GM12878 (cell line): ENCODE data around the gene ARHGAP45. TPM values are rescaled to one million over a fixed set of nuclear protein-coding genes. Genes with fewer than 3 reads are reported as not detected.

ENCODE experiments used
- ASH2L ChIP-seq: fragments of 300-600, 200-600 bp; sonication (generic); IDR thresholded peaks from 2 replicates; pipeline ENCODE4 v1.6.1; 2017; ENCODE audit warnings: low read depth, mild to moderate bottlenecking, borderline replicate concordance
- BACH1 ChIP-seq: fragments of 450-650 bp; IDR thresholded peaks from 2 replicates; pipeline ENCODE4 v1.6.1; 2017; ENCODE audit warnings: mild to moderate bottlenecking, borderline replicate concordance
- CHD4 ChIP-seq: fragments of 200-600 bp; sonication (generic); IDR thresholded peaks from 2 replicates; pipeline ENCODE4 v1.6.1; 2016; ENCODE audit warnings: mild to moderate bottlenecking
- EGR1 ChIP-seq, 2 experiments: IDR thresholded peaks; 1 replicate in 1 of 2; 2 replicates in 1 of 2; pipeline ENCODE4 v1.6.1; 2011 to 2012; ENCODE audit warnings: low read depth in 2 of 2, low read length in 2 of 2, borderline replicate concordance in 1 of 2, mild to moderate bottlenecking in 1 of 2, moderate library complexity in 1 of 2
- EZH2 ChIP-seq: IDR thresholded peaks from 2 replicates; pipeline ENCODE4 v1.6.1; 2012; ENCODE audit warnings: low read depth, mild to moderate bottlenecking, control low read depth, inconsistent platforms, low read length, borderline replicate concordance; ENCODE audit not compliant: control insufficient read depth
- GABPA ChIP-seq: IDR thresholded peaks from 2 replicates; pipeline ENCODE4 v1.6.1; 2014; ENCODE audit warnings: antibody characterized with exemption, low read depth, mild to moderate bottlenecking, inconsistent platforms
- HDAC6 ChIP-seq: fragments of 200-600 bp; sonication (generic); IDR thresholded peaks from one replicate; pipeline ENCODE4 v1.8.0; 2017; ENCODE audit warnings: antibody characterized with exemption; ENCODE audit not compliant: unreplicated experiment
- MEF2B ChIP-seq: fragments of 450-650 bp; IDR thresholded peaks from 2 replicates; pipeline ENCODE4 v1.6.1; 2018; ENCODE audit warnings: mild to moderate bottlenecking, moderate library complexity; ENCODE audit not compliant: partially characterized antibody, poor library complexity, severe bottlenecking
- SIX5 ChIP-seq: IDR thresholded peaks from 2 replicates; pipeline ENCODE4 v1.6.1; 2011; ENCODE audit warnings: mild to moderate bottlenecking, low read depth, low read length, moderate library complexity; ENCODE audit not compliant: severe bottlenecking
- STAT1 ChIP-seq: fragments of 450-650 bp; conservative IDR thresholded peaks from 2 replicates; pipeline ENCODE4 v1.6.1; 2014; ENCODE audit warnings: antibody characterized with exemption, mild to moderate bottlenecking
- YBX1 ChIP-seq: fragments of 450-650 bp; IDR thresholded peaks from 2 replicates; pipeline ENCODE4 v1.6.1; 2016; ENCODE audit warnings: antibody characterized with exemption
- ZNF274 ChIP-seq: IDR thresholded peaks from one replicate; pipeline ENCODE4 v1.8.0; 2011; ENCODE audit not compliant: insufficient read length, insufficient read depth
- polyA plus RNA-seq, 11 experiments: library from polyadenylated mRNA; depleted of rRNA in 4 of 11; unstranded in 6 of 11; stranded (reverse) in 5 of 11; fragments of >200 nt; fragmentation: Nextera tagmentation in 4 of 11; fragmentation: Illumina TruSeq in 1 of 11; extraction: Ambion mirVana in 4 of 11; extraction: Trizol in 1 of 11; gene quantifications; 1 replicate in 1 of 11; 2 replicates in 10 of 11; pipeline versions ENCODE4 v1.2.1 to v1.2.3, GENCODE V29; 2011 to 2016; ENCODE audit warnings: inconsistent platforms in 2 of 11, missing spikeins in 2 of 11, low read depth in 1 of 11
- total RNA-seq, 4 experiments: library from RNA; depleted of rRNA in 3 of 4; stranded (reverse); fragments of >200 nt in 3 of 4; fragmentation: Illumina TruSeq in 1 of 4; extraction: Trizol in 1 of 4; gene quantifications; 2 replicates each; pipeline versions ENCODE4 v1.2.1 to v1.2.3, GENCODE V29; 2013 to 2021
- TF ChIP-seq, protein P1 (sequence below): fragments of 450-650 bp; IDR thresholded peaks from 2 replicates; pipeline ENCODE4 v1.6.1; 2017; ENCODE audit warnings: antibody characterized with exemption, mild to moderate bottlenecking, moderate library complexity
- TF ChIP-seq, protein P2 (sequence below): IDR thresholded peaks from 2 replicates; pipeline ENCODE4 v1.6.1; 2011; ENCODE audit warnings: low read depth, mild to moderate bottlenecking, low read length, moderate library complexity, borderline replicate concordance; ENCODE audit errors: extremely low read depth
- TF ChIP-seq, protein P3 (sequence below): fragments of 450-650 bp; IDR thresholded peaks from 2 replicates; pipeline ENCODE4 v1.6.1; 2017; ENCODE audit warnings: mild to moderate bottlenecking, low read depth, inconsistent platforms; ENCODE audit not compliant: poor library complexity, severe bottlenecking
- TF ChIP-seq, protein P4 (sequence below), 3 experiments: IDR thresholded peaks in 2 of 3; conservative IDR thresholded peaks in 1 of 3; 2 replicates each; pipeline ENCODE4 v1.5.1; 2011; ENCODE audit warnings: low read depth in 3 of 3, low read length in 3 of 3, mild to moderate bottlenecking in 3 of 3, control low read depth in 2 of 3, moderate library complexity in 2 of 3, inconsistent platforms in 1 of 3, mixed read lengths in 1 of 3; ENCODE audit not compliant: control insufficient read depth in 2 of 3, insufficient read depth in 1 of 3; ENCODE audit errors: extremely low read depth in 1 of 3
- TF ChIP-seq, protein P5 (sequence below): fragments of 450-650 bp; IDR thresholded peaks from 2 replicates; pipeline ENCODE4 v1.6.1; 2017; ENCODE audit warnings: mild to moderate bottlenecking, moderate library complexity

Gene ARHGAP45
- total and polyA plus RNA-seq, 10 of the 15 experiments (the other 5 are each of a cell fraction or from before 2014, with no cell fraction given): 1.4 to 151 (median 59.9) TPM

DNA sequence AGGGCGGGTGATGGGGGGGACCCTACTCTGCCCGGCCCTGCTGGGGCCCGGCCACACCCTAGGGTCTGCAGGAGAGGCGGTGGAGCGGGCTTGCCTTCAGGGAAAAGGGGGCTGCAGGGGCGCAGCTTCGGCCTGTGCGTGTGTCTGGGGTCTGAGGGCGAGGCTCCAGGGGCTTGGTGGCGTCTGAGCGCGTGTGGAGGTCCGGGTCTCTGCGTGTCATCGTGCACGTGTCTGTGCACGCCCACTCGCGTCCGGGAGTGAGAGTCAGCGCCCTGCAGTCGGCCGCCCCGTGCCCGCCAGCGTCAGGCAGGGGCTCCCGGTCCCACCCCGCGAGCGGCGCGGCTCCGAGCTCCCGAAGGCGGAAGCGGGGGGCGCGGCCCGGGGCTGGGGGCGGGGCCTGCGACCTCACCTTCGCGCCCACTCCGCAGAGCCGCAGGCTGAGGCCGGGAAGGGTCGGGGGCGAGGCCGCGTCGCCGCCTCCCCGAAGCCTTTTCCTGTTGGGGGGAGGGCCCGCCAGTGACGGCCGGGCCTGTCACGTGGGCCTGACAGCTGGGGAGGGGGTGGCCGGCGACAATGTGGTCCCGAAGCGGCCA lies at the start of gene ARHGAP45 (continued):
- TF ChIP-seq, protein P1, sequence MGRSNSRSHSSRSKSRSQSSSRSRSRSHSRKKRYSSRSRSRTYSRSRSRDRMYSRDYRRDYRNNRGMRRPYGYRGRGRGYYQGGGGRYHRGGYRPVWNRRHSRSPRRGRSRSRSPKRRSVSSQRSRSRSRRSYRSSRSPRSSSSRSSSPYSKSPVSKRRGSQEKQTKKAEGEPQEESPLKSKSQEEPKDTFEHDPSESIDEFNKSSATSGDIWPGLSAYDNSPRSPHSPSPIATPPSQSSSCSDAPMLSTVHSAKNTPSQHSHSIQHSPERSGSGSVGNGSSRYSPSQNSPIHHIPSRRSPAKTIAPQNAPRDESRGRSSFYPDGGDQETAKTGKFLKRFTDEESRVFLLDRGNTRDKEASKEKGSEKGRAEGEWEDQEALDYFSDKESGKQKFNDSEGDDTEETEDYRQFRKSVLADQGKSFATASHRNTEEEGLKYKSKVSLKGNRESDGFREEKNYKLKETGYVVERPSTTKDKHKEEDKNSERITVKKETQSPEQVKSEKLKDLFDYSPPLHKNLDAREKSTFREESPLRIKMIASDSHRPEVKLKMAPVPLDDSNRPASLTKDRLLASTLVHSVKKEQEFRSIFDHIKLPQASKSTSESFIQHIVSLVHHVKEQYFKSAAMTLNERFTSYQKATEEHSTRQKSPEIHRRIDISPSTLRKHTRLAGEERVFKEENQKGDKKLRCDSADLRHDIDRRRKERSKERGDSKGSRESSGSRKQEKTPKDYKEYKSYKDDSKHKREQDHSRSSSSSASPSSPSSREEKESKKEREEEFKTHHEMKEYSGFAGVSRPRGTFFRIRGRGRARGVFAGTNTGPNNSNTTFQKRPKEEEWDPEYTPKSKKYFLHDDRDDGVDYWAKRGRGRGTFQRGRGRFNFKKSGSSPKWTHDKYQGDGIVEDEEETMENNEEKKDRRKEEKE: no peak
- TF ChIP-seq, protein P2, sequence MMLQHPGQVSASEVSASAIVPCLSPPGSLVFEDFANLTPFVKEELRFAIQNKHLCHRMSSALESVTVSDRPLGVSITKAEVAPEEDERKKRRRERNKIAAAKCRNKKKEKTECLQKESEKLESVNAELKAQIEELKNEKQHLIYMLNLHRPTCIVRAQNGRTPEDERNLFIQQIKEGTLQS: 0 out of 2 replicates have a peak, but pooled peaks have one; percentile 9
- TF ChIP-seq EZH2 (no peak), MEF2B (no peak), GABPA (no peak), STAT1 (no peak), YBX1 (no peak), EGR1 (IDR thresholded peaks at IDR 0.05; ENCODE audit: borderline replicate concordance in 1 of 2, low read depth in 2 of 2, low read length in 2 of 2) (peak in 1 of 2 experiments; percentile 62; a peak in 2 of 3 replicates), ASH2L (no peak), HDAC6 (no peak), SIX5 (no peak), BACH1 (0 out of 2 replicates have a peak, but pooled peaks have one; percentile 73), ZNF274 (no peak), CHD4 (no peak)
- TF ChIP-seq, protein P3, sequence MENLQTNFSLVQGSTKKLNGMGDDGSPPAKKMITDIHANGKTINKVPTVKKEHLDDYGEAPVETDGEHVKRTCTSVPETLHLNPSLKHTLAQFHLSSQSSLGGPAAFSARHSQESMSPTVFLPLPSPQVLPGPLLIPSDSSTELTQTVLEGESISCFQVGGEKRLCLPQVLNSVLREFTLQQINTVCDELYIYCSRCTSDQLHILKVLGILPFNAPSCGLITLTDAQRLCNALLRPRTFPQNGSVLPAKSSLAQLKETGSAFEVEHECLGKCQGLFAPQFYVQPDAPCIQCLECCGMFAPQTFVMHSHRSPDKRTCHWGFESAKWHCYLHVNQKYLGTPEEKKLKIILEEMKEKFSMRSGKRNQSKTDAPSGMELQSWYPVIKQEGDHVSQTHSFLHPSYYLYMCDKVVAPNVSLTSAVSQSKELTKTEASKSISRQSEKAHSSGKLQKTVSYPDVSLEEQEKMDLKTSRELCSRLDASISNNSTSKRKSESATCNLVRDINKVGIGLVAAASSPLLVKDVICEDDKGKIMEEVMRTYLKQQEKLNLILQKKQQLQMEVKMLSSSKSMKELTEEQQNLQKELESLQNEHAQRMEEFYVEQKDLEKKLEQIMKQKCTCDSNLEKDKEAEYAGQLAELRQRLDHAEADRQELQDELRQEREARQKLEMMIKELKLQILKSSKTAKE: no peak
- TF ChIP-seq, protein P4, sequence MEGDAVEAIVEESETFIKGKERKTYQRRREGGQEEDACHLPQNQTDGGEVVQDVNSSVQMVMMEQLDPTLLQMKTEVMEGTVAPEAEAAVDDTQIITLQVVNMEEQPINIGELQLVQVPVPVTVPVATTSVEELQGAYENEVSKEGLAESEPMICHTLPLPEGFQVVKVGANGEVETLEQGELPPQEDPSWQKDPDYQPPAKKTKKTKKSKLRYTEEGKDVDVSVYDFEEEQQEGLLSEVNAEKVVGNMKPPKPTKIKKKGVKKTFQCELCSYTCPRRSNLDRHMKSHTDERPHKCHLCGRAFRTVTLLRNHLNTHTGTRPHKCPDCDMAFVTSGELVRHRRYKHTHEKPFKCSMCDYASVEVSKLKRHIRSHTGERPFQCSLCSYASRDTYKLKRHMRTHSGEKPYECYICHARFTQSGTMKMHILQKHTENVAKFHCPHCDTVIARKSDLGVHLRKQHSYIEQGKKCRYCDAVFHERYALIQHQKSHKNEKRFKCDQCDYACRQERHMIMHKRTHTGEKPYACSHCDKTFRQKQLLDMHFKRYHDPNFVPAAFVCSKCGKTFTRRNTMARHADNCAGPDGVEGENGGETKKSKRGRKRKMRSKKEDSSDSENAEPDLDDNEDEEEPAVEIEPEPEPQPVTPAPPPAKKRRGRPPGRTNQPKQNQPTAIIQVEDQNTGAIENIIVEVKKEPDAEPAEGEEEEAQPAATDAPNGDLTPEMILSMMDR (IDR thresholded peaks at IDR 0.05 in 2 of 3, conservative IDR thresholded peaks at IDR 0.05 in 1 of 3; ENCODE audit: control insufficient read depth in 2 of 3, extremely low read depth in 1 of 3, insufficient read depth in 1 of 3, low read depth in 3 of 3, low read length in 3 of 3): no peak
- TF ChIP-seq, protein P5, sequence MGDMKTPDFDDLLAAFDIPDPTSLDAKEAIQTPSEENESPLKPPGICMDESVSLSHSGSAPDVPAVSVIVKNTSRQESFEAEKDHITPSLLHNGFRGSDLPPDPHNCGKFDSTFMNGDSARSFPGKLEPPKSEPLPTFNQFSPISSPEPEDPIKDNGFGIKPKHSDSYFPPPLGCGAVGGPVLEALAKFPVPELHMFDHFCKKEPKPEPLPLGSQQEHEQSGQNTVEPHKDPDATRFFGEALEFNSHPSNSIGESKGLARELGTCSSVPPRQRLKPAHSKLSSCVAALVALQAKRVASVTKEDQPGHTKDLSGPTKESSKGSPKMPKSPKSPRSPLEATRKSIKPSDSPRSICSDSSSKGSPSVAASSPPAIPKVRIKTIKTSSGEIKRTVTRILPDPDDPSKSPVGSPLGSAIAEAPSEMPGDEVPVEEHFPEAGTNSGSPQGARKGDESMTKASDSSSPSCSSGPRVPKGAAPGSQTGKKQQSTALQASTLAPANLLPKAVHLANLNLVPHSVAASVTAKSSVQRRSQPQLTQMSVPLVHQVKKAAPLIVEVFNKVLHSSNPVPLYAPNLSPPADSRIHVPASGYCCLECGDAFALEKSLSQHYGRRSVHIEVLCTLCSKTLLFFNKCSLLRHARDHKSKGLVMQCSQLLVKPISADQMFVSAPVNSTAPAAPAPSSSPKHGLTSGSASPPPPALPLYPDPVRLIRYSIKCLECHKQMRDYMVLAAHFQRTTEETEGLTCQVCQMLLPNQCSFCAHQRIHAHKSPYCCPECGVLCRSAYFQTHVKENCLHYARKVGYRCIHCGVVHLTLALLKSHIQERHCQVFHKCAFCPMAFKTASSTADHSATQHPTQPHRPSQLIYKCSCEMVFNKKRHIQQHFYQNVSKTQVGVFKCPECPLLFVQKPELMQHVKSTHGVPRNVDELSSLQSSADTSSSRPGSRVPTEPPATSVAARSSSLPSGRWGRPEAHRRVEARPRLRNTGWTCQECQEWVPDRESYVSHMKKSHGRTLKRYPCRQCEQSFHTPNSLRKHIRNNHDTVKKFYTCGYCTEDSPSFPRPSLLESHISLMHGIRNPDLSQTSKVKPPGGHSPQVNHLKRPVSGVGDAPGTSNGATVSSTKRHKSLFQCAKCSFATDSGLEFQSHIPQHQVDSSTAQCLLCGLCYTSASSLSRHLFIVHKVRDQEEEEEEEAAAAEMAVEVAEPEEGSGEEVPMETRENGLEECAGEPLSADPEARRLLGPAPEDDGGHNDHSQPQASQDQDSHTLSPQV: no peak
